ENCODE results near the gene CMTM7. TPM values are rescaled to one million over a fixed set of nuclear protein-coding genes. Genes with fewer than 3 reads are reported as not detected.
"Not testable (repeated sequence)": the region's sequence is repeated elsewhere in the genome, so short reads cannot be mapped to it uniquely, and the experiment has no call there.

CMTM7 gene
- total RNA-seq, 1 experiment from 2014 or later, result 131 TPM

DNA sequence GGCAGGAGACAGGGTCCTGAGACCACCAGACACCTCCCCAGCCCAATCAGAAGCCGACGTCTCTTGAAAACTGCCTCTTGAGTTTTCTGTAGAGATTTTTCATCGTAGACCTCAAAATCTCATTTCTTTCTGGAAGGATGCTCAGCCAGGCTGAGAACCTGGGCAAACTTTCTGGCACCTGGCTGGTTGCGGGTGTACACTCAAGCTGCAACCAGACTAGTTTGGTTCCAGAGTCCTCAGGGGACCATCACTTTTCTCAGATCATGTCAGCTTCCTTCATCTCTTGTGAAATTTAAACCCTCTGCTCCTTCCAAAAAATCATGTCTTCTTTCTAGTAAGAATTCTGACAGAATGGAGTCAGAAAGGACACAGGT is 45.1 kb downstream of the CMTM7 start:
- no TSS peak for BruUV-seq (replicated peaks)
- no peak overlapping the region for H3K27ac Mint-ChIP-seq (ENCODE audit: unreplicated experiment)

GRCh38 chr3:32437896-32438295 is 46.2 kb downstream of the CMTM7 start:
- TF ChIP-seq CTCF (IDR thresholded peaks at IDR 0.05; ENCODE audit: unreplicated experiment), result no peak
- no peak overlapping the region for H3K4me3 Mint-ChIP-seq (ENCODE audit: low read depth, unreplicated experiment)

More for the DNA sequence above, 45.1 kb downstream of the CMTM7 start:
- intact Hi-C loops (cut with micrococcal nuclease; ENCODE audit: unreplicated experiment), result no loop called here
- CTCF ChIA-PET, result no interaction called here
- Mint-ChIP-seq H3K4me1 (ENCODE audit: low read depth, unreplicated experiment) (peaks cover 21% of the 10 kb centered on the region), H3K9me3 (ENCODE audit: low read depth, unreplicated experiment) (no peaks in the 10 kb centered on the region), H3K36me3 (ENCODE audit: insufficient read depth, unreplicated experiment) (peaks cover 33% of the 10 kb centered on the region), H3K27me3 (ENCODE audit: unreplicated experiment) (no peaks in the 10 kb centered on the region), H3K4me3 (ENCODE audit: low read depth, unreplicated experiment) (no peak overlapping the region)
- no peak for TF ChIP-seq CTCF (IDR thresholded peaks at IDR 0.05; ENCODE audit: unreplicated experiment)
- no peak for DNase-seq

GRCh38 chr3:32438596-32439344 is 47.1 kb downstream of the CMTM7 start:
- no peak overlapping the region for H3K27ac Mint-ChIP-seq (ENCODE audit: unreplicated experiment)

More at GRCh38 chr3:32437896-32438295, 46.2 kb downstream of the CMTM7 start:
- no TSS peak for BruUV-seq (replicated peaks)
- Mint-ChIP-seq H3K27me3 (ENCODE audit: unreplicated experiment) (no peaks in the 10 kb centered on the region), H3K9me3 (ENCODE audit: low read depth, unreplicated experiment) (no peaks in the 10 kb centered on the region), H3K27ac (ENCODE audit: unreplicated experiment) (no peak overlapping the region), H3K4me1 (ENCODE audit: low read depth, unreplicated experiment) (peaks cover 22% of the 10 kb centered on the region), H3K36me3 (ENCODE audit: insufficient read depth, unreplicated experiment) (peaks cover 34% of the 10 kb centered on the region)
- no peak for DNase-seq
- CTCF ChIA-PET, result no interaction called here
- intact Hi-C loops (cut with micrococcal nuclease; ENCODE audit: unreplicated experiment), result no loop called here

DNA sequence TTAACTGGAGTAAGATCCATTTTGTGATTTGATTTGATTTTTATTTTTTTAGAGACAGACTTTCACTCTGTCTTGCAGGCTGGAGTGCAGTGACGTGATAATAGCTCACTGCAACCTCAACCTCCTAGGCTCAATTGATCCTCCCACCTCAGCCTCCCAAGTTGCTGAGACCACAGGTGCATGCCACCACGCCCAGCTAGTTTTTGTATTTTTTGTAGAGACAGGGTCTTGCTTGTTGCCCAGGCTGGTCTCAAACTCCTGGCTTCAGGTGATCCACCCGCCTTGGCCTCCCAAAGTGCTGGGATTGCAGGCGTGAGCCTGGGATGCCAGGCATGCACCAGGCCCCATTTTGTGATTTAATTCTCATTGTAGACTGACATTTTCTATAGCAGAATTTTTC is 47.8 kb downstream of the CMTM7 start:
- peaks cover 42% of the 10 kb centered on the region for H3K36me3 Mint-ChIP-seq (ENCODE audit: insufficient read depth, unreplicated experiment)
- peaks cover 24% of the 10 kb centered on the region for H3K4me1 Mint-ChIP-seq (ENCODE audit: low read depth, unreplicated experiment)
- BruUV-seq (replicated peaks); H3K4me3 Mint-ChIP-seq (ENCODE audit: low read depth, unreplicated experiment); intact Hi-C loops (cut with micrococcal nuclease; ENCODE audit: unreplicated experiment); CTCF ChIA-PET; H3K27ac Mint-ChIP-seq (ENCODE audit: unreplicated experiment); H3K27me3 Mint-ChIP-seq (ENCODE audit: unreplicated experiment); H3K9me3 Mint-ChIP-seq (ENCODE audit: low read depth, unreplicated experiment); DNase-seq: not testable (repeated sequence)

More at GRCh38 chr3:32438596-32439344, 47.1 kb downstream of the CMTM7 start:
- no TSS peak for BruUV-seq (replicated peaks)
- TF ChIP-seq CTCF (IDR thresholded peaks at IDR 0.05; ENCODE audit: unreplicated experiment), result no peak
- Mint-ChIP-seq H3K36me3 (ENCODE audit: insufficient read depth, unreplicated experiment) (peaks cover 36% of the 10 kb centered on the region), H3K27me3 (ENCODE audit: unreplicated experiment) (no peaks in the 10 kb centered on the region), H3K9me3 (ENCODE audit: low read depth, unreplicated experiment) (no peaks in the 10 kb centered on the region), H3K4me3 (ENCODE audit: low read depth, unreplicated experiment) (no peak overlapping the region), H3K4me1 (ENCODE audit: low read depth, unreplicated experiment) (peaks cover 24% of the 10 kb centered on the region)
- intact Hi-C loops (cut with micrococcal nuclease; ENCODE audit: unreplicated experiment), result no loop called here
- CTCF ChIA-PET, result interaction anchor here (0.6 kb wide), 1 partner anchor 16 kb away, joined by 3 read pairs; no protein-coding TSS in a partner anchor
- no peak for DNase-seq
